GM15510 (cell line): ENCODE measurements around the gene MFRP.

Experiments
- POLR2A ChIP-seq: IDR thresholded peaks from 3 replicates; pipeline ENCODE4 v1.6.1; 2011; ENCODE audit warnings: borderline replicate concordance; ENCODE audit not compliant: insufficient read length; ENCODE audit errors: extremely low read depth

Gene MFRP

GRCh38 chr11:119346605-119347004, at the start of gene MFRP:
TSS of gene MFRP (minus strand) at chr11:119346705. CDS start at chr11:119346513, 192 bp downstream.
- no peak for TF ChIP-seq POLR2A

- TF ChIP-seq POLR2A = no peak
Measured at GRCh38 chr11:119391275-119391674, 44.8 kb upstream of the MFRP start.

GRCh38 chr11:119389611-119390254, 43.2 kb upstream of the MFRP start:
- TF ChIP-seq POLR2A = no peak

- TF ChIP-seq POLR2A = no peak
Measured at GRCh38 chr11:119388103-119388502, 41.6 kb upstream of the MFRP start.

- no peak for TF ChIP-seq POLR2A
Measured at GRCh38 chr11:119384332-119384731, 37.8 kb upstream of the MFRP start.

GRCh38 chr11:119382101-119382500, 35.6 kb upstream of the MFRP start:
- TF ChIP-seq POLR2A = no peak

- no peak for TF ChIP-seq POLR2A
Measured at GRCh38 chr11:119381181-119381988, 34.9 kb upstream of the MFRP start, which contains the start of gene USP2. TSS of gene USP2 (minus strand) at chr11:119381690. CDS start at chr11:119373480, 8,210 bp downstream.

- no peak for TF ChIP-seq POLR2A
Measured at GRCh38 chr11:119380827-119381180, 34.3 kb upstream of the MFRP start.

- no peak for TF ChIP-seq POLR2A
Measured at GRCh38 chr11:119380160-119380826, 33.8 kb upstream of the MFRP start.

- TF ChIP-seq POLR2A = no peak
Measured at GRCh38 chr11:119378851-119379465, 32.5 kb upstream of the MFRP start.

- TF ChIP-seq POLR2A = no peak
Measured at GRCh38 chr11:119377961-119378667, 31.6 kb upstream of the MFRP start.

- no peak for TF ChIP-seq POLR2A
Measured at GRCh38 chr11:119377112-119377901, 30.8 kb upstream of the MFRP start.

GRCh38 chr11:119376197-119376847, 29.8 kb upstream of the MFRP start:
- no peak for TF ChIP-seq POLR2A
